ENCODE results near the gene B4GAT1. TPM values are rescaled to one million over a fixed set of nuclear protein-coding genes. Genes with fewer than 3 reads are reported as not detected.
"Not testable (repeated sequence)": the region's sequence is repeated elsewhere in the genome, so short reads cannot be mapped to it uniquely, and the experiment has no call there.

The B4GAT1 gene
- total and polyA plus RNA-seq, 7 donors, result 4.2 to 43.5 (median 41.4) TPM

GRCh38 chr11:66362481-66363147 lies 15.2 kb upstream of the B4GAT1 start:
- Histone ChIP-seq H3K4me3 (no peak overlapping the region), H3K27ac (no peak overlapping the region), H3K9me3 (no peaks in the 10 kb centered on the region), H3K27me3 (no peaks in the 10 kb centered on the region), H3K36me3 (no peaks in the 10 kb centered on the region), H3K4me1 (no peaks in the 10 kb centered on the region)
- TF ChIP-seq CTCF (IDR thresholded peaks at IDR 0.05) (no peak), EP300 (IDR thresholded peaks at IDR 0.05) (no peak), POLR2AphosphoS5 (IDR thresholded peaks at IDR 0.05) (no peak), POLR2A (IDR thresholded peaks at IDR 0.05) (no peak)
- intact Hi-C loops (cut with DNase I), result no loop called here
- DNase-seq, result no peak
- 74 to 88% methylated on average over 9 of the region's 9 CpGs for WGBS, 2 donors

GRCh38 chr11:66361502-66361941 lies 14.1 kb upstream of the B4GAT1 start:
- TF ChIP-seq POLR2A (IDR thresholded peaks at IDR 0.05) (no peak), CTCF (IDR thresholded peaks at IDR 0.05) (no peak), POLR2AphosphoS5 (IDR thresholded peaks at IDR 0.05) (no peak), EP300 (IDR thresholded peaks at IDR 0.05) (no peak)
- no peaks in the 10 kb centered on the region for H3K27me3 ChIP-seq
- WGBS, 2 donors, result 59 to 80% methylated on average over 6 of the region's 6 CpGs
- H3K27ac ChIP-seq, result no peak overlapping the region
- peak; percentile 15 for DNase-seq
- no peaks in the 10 kb centered on the region for H3K36me3 ChIP-seq
- H3K4me3 ChIP-seq, result no peak overlapping the region
- no peaks in the 10 kb centered on the region for H3K9me3 ChIP-seq
- H3K4me1 ChIP-seq, result no peaks in the 10 kb centered on the region
- intact Hi-C loops (cut with DNase I), result no loop called here

GRCh38 chr11:66360406-66361073 lies 13.1 kb upstream of the B4GAT1 start:
- TF ChIP-seq POLR2AphosphoS5 (IDR thresholded peaks at IDR 0.05), result no peak
- no peak for TF ChIP-seq POLR2A (IDR thresholded peaks at IDR 0.05)
- no peak for TF ChIP-seq EP300 (IDR thresholded peaks at IDR 0.05)
- no peak for TF ChIP-seq CTCF (IDR thresholded peaks at IDR 0.05)
- Histone ChIP-seq H3K27me3 (no peaks in the 10 kb centered on the region), H3K4me3 (no peak overlapping the region), H3K9me3 (no peaks in the 10 kb centered on the region), H3K4me1 (no peaks in the 10 kb centered on the region), H3K27ac (no peak overlapping the region), H3K36me3 (no peaks in the 10 kb centered on the region)
- peak; percentile 37 for DNase-seq
- WGBS, 2 donors, result 94 to 95% methylated on average over 15 of the region's 15 CpGs
- intact Hi-C loops (cut with DNase I), result no loop called here

GRCh38 chr11:66359662-66360087 lies 12.2 kb upstream of the B4GAT1 start:
- intact Hi-C loops (cut with DNase I), result no loop called here
- 67 to 74% methylated on average over 3 of the region's 3 CpGs for WGBS, 2 donors
- Histone ChIP-seq H3K36me3 (no peaks in the 10 kb centered on the region), H3K27me3 (no peaks in the 10 kb centered on the region), H3K4me3 (no peak overlapping the region), H3K9me3 (no peaks in the 10 kb centered on the region), H3K27ac (no peak overlapping the region), H3K4me1 (no peaks in the 10 kb centered on the region)
- TF ChIP-seq POLR2AphosphoS5 (IDR thresholded peaks at IDR 0.05) (no peak), POLR2A (IDR thresholded peaks at IDR 0.05) (no peak), CTCF (IDR thresholded peaks at IDR 0.05) (no peak), EP300 (IDR thresholded peaks at IDR 0.05) (no peak)
- no peak for DNase-seq

- H3K4me3 ChIP-seq; H3K36me3 ChIP-seq; H3K27ac ChIP-seq; H3K27me3 ChIP-seq; DNase-seq; intact Hi-C loops (cut with DNase I); H3K9me3 ChIP-seq: not testable (repeated sequence)
- WGBS, 2 donors, result 26 to 67% methylated on average over 8 of the region's 8 CpGs
- H3K4me1 ChIP-seq, result peaks cover 4 to 20% (median 17%) of the 10 kb centered on the region in 4 donors
Measured at GRCh38 chr11:66350560-66351235, 3.3 kb upstream of the B4GAT1 start.
